CD4-positive, alpha-beta T cell treated with Interleukin-1 beta for 1 hour (primary cell): Measurements from ENCODE around the gene ZNF569.
"Not testable (repeated sequence)": the region's sequence is repeated elsewhere in the genome, so short reads cannot be mapped to it uniquely, and the experiment has no call there.

ENCODE experiments used
- DNase-seq, 2 donors: peaks; one replicate each; pipeline ENCODE4 v3.0.0-alpha.2; 2020 to 2022

ZNF569 gene

GRCh38 chr19:37391399-37391798 lies 75.8 kb downstream of the ZNF569 start:
- not testable (repeated sequence) for DNase-seq

GRCh38 chr19:37389234-37389633 lies 78.0 kb downstream of the ZNF569 start:
- no peak for DNase-seq

GRCh38 chr19:37370880-37371661 lies 96.2 kb downstream of the ZNF569 start, which contains the start of gene ZNF527:
Gene ZNF527, plus strand, starts transcription at chr19:37371099. Its CDS starts 3,100 bp downstream, at chr19:37374199.
- peak; percentile 97 to 98 for DNase-seq

- not testable (repeated sequence) for DNase-seq
These were observed 96.8 kb downstream of the ZNF569 start for GRCh38 chr19:37370386-37370879.

- DNase-seq = no peak
These were observed 104.5 kb downstream of the ZNF569 start for GRCh38 chr19:37362733-37363132.

GRCh38 chr19:37361994-37362393 lies 105.2 kb downstream of the ZNF569 start:
- no peak for DNase-seq
